Epidermal melanocyte (primary cell): ENCODE results near the gene RBM44.

Experiments used
- DNase-seq: peaks from one replicate; pipeline ENCODE4 v3.0.0; 2011; ENCODE audit warnings: low spot score; ENCODE audit not compliant: insufficient read length

RBM44 gene

DNA sequence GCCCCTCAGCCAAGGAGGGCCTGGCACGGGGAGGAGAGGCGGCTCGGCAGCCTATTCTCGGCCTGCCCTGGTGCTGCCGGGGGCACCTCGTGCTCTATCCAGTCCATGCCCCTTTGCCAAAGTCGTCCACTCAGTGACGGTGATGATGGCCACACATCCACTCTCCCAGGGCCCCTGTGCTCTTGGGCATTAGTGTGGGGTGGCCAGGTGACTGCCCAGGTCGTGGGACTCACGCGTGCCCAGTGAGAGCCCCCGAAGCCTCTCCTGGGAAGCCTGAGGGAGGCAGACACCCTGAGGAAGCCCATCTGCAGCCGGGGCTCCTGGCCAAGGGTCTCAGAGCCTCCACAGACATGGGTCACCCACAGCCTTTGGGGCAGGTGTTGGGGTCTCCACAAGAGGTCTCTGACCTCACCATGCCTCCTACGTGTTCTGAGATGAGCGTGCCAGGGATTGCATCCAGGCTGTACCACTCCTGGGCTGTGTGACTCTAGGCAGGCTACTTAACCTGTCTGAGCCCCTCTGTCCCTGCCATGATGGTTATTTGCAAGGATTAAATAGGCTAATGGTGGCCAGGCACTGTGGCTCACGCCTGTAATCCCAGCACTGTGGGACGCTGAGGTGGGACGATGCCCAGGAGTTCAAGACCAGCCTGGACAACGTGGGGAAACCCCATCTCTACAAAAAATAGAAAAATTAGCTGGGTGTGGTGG, 73.8 kb downstream of the RBM44 start:
- DNase-seq, result no peak

DNA sequence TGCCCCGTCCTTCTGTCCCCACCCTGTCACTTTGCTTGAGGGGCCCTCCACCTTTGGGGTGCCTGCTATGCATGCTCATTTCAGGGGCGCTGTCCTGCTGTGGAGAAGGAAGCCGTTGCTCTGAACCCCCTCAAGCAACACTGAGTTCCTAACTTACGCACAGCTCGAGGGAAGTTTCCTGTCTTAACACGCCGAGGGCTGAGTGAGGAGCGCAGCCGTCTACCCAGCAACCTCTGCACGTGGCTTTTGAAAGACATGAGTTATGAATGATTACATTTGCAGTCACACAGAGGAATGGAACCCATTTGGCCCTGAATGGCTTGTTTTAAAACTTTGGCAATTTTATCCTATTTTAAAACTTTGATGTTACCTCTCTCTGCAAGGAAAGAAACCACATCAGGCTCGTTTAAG, 74.8 kb downstream of the RBM44 start:
- DNase-seq, result no peak

DNA sequence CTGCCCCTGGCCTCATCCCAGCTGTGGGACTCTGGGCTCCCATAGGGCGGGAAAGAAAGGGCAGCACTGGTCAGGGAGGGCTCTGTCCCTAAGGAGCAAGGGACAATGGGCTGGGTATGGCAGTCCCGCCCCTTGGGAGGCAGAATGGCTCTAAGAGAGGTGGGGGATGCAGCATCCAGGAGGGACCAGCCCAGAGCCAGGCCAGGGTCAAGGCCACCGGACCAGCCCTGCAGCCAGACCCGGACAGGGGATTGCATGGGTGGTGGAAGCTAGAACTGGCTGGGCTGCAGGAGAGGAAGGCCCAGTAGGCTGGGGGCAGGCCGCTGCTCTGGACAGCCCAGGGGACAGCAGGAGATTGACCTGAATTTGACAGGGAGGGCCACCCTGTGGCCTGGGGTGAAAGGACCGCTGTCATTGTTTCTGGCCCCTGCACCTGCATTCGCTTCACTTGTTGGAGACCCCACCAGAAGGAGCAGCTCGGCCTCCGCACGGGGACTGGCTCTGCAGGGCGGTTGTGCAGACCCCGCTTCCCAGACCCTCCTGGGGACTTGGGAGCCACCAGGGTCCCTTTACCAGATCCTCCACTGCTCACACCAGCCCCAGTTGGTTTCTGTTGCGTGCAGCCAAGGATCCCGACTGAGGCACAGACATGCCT, 75.4 kb downstream of the RBM44 start:
- no peak for DNase-seq

DNA sequence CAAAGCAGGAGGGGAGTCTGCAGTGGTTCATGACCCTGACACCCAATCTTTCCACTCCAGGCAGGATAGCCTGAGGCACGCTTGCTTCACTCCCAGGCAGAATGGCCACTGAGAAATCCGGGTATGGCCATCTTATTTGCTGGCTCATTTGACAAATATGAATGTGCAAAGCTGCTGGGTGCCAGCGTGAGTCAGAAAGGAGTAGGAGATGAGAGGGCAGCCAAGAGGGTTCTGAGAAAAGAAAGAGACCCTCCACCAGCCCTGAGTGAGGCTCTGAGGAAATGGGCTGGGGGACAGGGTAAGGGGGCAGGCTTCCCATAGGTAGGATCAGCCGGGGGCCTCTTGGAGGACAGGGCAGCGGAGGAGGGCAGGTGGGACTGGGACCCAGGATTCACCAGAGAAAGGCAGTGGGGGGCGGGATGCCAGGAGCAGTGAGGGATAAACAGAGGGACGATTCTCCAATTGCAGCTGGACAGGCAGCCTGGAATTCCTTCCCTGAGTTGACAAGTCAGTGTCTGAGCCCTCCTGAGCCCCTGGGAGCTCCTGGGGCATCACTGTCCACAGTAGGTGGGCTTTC, 76.1 kb downstream of the RBM44 start:
- peak; percentile 46 for DNase-seq

DNA sequence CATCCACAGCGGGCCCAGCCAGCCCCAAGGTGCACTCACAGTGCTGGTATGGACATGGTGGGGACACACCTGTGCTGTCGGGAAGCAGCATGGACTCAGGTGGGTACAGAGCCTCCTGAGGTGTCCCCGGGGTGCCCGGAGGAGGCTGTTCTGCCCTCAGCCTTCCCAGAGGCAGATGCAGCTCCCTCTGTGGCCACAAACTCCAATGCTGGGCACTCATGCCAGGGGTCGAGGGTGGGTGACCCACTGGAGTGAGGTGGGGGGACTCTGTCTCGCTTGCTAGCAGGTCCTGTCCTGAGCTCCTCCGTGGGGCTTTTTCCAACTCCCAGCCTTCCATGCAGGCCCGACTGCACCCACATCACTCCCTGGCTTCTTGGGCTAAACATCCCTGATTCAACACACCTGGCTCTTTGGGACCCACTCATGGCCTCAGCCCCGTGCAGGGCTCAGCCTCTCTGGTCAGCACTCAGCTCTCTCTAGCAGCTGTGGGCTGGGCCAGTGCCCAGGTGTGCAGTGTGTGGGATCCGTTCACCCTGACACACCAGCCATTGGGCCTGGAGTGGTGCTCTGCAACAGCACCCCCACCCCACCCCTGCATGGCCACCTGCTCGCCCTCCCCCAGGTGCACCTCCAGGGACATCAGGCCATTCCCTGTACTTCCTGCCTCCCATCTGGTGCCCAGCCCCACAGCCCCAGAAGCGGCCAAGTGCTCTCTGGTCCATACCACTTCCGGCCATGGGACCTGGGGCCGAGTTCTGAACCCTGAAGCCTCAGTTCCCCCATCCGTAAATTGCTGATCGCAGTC, 76.9 kb downstream of the RBM44 start:
- DNase-seq, result no peak

DNA sequence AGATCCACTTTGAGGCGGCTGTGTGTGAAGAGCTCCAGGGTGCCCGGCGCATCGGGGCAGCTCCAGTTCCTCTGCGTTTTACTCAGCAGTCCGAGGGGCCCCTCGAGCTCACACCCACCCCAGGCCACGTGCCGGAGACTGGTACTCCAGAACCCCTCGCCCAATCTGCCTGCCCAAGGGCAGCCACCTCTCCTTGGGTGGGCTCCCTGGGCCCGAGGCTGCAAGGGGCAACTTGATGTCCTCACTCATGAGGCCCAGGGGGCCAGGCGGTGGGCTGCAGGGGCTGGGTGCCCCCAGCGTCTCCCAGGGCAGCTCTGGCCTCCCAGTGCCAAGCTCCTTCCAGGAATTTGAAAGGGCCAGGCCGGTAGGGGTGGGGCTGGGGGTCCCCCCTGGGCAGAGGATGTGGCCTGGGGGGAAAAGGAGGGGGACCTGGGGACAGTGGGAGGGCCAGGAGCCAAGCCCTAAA, 77.5 kb downstream of the RBM44 start:
- DNase-seq, result no peak

DNA sequence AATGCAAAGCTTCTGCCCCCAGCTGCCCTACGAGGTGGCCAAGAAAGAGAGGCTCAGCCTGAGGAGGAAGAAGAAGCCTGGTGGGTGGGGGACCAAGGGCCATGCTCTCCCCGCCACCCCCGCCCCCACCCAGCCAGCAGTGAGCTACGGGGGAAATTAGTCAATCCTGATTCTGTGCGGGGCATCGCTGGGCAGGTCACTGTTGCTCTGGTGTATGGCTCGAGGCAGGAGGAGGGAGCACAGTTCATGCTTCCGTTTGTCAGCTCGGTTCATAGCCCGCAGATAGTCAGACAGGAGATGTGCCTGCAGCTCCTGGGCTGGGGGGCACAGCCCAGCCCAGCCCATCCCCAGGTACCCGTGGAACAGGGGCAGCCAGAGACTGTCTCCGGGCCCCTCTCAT, 78.0 kb downstream of the RBM44 start:
- DNase-seq, result no peak

DNA sequence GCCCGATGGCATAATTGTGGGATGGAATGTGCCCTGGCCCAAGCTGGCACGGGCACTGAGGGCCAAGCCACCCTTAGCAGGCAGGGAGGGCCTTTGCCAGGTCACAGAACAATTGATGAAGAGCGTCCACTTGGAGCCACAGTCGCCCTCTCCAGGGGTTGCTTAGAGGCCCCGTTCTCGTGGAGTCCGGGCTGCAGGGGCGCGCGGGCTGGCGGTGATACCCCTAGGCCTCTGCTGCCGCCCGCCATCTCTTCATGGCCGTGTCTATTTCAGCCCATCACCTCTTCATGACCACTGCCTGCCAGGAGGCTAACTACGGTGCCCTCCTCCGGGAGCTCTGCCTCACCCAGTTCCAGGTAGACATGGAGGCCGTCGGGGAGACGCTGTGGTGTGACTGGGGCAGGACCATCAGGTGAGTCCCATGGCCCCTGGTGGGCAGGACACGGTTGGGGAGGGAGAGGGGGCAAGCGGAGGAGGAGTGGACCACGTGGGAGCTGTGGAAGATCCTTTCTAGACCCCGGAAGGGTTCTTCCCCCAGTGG, 78.4 kb downstream of the RBM44 start:
- DNase-seq, result no peak

DNA sequence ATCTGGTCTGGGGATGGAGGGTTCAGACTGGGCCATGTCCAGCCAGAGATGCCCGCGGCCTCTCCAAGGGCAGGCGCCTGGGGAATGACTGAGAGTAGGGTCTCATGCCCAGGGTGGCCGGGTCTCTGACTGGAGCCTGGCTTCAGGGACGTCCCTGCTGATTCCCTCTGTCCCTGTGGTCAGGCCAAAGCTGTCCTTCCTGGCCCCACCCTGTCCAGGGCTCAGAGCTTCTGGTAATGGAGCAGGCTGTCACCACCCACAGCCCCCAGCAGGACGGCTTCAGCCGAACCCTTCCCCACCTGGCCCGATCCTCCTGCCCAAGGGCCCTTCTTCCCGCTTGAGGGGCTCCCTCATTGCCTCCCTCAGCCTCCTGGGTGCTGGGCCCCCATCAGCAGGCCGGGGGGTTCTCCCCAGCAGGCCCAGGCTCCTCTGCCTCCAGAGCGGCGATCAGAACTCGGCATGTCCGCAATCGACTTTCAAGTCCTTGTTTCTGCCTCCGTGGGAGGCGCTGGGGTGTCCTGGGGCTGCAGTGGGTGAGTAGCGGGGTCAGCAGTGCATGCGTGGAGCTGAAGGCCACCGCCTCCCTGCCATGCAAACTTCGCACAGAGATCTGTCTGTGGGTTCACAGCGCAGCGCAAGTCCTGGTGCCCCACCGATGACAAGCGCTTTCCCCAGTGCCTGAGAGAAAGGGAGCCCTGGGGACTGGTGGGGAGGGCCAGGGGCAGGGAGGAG, 79.2 kb downstream of the RBM44 start:
- no peak for DNase-seq

DNA sequence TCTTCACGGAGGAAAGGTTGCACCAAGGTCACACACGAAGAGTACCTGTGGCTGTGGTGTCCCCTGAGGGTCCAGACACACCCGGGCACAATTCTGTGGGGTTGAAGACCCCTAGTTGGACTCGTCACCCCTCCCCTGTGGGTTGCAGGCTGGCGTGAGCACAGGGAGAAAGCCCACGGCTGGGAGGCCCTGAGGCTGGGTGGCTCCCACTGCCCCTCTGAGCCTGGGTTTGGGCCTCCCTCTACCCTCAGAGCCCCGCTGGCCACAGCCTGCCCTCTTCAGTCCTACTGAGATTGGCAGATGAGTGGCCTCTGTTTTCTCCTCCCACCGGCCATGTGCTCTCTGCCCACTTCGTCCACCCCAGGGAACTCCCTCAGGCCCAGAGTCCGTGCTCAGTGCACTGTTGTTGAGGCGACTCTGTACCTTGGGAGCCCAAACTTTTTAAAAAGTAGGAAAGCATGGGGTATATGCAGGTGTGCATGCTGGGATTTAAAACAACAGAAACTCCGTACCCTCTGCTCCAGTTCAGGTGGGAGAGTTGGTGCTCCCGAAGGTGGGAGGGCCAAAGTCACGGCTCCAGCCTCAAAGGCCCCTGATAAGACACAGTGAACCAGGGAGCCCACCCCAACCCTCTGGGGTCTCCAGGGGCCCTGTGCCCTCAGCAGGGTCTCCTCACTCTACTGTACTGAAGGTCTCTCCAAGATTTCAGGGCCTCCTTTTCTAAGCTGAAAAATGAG, 79.9 kb downstream of the RBM44 start:
- DNase-seq, result no peak

DNA sequence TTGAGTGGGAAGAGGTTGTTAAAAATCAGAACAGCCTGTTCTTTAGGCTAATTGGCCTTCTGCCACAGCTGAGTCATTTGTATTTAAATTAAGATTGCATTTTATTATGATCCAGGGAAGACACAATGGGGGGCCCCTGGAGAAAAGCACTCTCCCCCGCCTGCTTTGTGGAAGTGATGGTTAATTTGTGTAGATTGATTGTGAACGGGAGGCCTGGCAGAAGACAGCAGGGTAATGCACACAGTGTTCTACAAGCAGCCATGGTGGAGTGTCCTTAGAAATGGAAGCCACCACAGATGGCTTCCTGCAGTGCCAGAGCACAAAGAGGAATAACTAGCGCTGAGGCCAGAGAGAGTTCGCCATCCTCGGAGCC, 80.5 kb downstream of the RBM44 start:
- DNase-seq, result no peak

DNA sequence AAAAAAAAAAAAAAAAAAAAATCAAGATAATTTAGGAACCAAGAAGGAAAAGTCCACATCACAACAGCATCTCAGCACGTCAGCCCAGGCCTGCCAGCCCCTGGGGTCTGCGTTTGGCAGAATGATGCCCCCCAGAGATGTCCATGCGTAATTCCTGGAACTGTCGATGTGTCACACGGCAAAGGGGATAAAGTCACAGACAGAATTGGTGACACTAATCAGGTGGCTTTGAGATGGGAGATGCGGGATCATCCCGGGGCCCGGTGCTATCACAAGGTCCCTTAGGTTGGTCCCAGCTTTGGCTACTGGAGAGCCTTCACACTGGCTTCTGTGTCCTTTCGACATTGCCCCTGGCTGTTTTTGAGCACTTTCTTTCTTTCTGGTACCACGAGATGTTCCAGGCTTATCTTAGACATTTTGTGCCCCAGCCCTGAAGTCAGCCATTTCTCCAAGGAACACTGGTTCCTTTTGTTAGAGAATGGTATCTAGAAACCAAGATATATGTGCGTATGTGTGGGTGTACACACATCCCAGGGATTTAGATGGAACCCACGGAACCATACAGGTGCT, 81.5 kb downstream of the RBM44 start:
- peak; percentile 49 for DNase-seq

DNA sequence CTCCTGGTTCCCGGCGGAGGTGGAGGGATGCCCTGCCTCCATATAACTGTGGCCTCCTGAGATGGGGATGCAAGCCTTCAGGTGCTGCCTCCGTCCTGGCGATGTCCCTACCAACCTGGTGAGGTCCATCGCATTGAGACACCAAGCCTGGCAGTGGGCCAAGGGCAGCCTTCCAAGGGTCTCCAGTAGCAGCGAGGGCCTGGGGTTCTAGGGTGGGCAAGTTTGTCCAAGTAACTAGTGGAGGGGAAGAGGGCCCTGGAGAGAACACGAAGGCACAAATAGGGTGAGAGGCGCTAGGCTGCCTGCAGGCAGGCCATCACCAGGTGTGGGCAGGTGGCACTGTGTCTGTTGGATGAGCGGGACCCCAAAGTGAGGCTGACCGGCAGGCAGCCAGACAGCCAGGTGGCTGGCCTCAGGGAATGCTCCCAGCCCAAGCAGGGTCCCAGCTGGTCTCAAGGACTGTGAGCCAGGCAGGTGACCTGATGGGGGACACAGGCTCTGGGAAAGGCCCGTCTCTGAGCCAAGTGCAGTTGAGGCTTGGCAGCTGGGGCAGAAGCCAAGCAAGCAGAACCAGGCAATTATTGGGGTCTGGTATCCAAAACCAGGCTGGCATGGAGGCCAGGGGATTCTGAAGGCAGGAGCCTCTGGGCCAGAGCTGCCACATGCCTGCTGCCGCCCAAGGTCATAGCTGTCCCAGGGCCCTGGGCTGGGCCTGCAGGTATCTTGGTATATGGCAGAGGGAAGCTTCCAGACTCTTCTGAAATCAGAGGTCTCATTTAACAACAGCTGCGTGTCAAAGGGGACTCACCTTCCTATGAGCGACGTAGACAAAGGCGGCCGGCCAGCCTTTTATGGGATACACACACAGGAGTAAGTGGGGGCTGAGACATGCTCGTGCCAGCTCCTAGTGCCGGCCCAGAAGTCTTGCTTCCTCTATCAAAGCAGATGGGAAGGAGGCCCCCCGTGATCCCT, 84.2 kb downstream of the RBM44 start:
- no peak for DNase-seq

DNA sequence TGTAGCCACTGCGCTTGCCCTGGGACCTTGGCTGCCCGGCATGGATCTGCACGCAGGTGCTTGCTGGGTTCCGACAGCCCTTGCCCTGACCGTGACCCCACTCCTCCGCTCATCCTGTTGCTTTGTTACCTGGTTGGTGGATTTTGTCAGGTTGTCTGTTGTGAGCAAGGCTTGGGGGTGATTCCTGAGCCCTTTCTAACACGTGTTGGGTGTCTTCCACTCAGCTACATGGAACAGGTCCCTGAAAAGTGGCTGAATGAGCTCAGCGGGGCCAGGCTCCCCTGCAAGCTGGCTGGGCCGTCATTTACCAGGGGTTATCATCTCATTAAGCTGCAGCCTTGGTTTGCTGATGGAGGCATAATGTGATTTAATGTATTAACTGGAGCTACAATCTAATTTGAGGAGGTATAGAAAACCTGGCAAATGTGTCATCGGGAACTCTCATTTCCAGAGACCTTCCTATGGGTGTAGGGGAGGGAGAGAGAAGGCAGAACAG, 85.4 kb downstream of the RBM44 start:
- no peak for DNase-seq

DNA sequence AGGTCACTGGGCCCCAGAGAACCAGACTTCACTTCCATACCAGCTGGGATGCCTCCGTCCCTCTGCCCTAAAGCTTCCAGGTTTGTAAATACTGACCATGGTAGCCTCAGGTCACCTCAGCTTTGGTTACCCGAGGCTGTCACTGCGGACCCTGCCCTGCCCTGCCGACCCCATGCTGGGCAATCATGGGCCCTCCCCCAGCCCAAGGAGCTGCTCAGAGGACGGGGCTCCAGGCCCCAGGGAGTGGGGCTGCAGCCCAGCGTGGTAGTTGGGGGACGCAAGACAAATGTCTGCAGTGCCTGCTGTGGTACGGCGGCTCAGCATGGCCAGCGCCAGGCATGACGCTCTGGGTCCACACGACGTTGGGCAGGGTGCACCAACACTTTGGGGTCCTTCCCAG, 86.1 kb downstream of the RBM44 start:
- DNase-seq, result no peak

DNA sequence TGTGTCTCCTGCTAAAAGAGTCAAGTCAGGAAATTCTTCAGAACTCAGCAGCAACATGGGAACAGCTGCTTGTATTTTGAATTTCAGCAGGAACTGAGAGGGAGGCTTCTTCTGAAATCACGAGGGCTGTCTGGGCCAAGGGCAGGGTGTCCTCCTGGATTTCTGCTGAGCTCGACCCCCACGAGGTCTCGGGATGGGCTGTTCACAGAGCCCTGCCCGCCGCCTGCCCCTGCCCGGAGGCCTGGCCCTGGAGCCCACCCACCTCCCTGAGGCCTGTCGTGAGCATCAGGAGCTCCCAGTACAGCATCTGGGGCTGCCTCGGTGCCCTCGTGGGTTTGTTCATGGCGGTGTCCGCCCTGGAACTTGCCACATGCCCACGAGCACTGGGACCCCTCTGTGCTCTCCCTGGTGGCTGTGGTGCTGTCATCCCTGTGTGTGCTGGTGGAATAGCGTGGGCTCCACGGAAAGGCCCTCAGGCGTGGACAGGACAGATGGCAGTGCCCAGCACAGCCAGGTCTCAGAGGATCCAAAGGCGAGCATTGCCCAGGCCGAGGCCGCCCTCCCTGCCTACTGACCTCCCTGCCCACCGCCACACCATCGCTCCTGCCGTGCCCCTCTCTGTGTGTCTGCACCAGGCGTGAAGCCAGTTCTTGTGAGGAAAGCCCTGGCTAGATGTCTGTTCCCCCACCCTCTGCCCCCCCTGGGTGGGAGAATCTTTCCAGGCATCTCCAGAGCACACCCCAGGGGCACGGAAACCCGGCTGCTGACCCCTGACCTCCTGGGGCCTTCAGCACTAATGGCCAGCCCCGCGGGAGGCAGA, 86.7 kb downstream of the RBM44 start:
- DNase-seq, result no peak

DNA sequence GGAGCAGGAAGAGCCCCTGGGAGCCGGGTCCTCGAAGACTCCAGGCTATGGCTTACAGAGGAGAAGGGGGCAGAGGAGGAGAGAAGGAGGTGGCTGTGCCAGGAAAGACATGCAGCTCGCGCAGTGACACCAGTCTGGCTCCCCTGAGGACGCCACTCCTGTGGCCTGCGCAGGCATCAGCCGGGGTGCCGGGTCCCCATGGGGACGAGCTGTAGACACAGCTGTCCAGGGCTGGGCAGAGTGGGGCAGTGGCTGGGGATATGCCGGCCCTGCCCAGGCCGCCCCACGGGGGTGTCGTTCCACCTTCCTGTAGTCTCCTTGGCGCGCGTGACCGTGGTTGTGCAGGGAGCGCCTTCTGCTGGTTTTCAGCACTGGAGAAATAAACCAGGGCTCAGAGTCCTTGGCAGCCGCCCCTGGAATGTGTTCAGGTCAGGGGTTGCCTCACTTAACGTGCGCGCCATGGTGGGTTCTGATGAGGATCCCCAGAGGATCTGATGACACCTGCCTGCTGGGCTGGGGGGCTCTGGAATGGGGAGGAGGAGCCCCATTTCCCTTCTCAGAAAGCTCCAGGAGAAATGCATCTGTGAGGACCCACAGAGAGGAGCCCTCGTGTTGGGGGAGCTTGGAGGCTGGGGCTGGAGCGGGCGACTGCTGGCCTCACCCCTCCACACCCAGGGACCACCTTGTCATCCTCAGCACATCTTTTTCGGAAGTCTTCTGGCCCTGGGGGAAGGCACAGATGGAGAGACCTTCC, 87.5 kb downstream of the RBM44 start:
- no peak for DNase-seq
